ENCODE results near the gene GAB2. TPM values are rescaled to one million over a fixed set of nuclear protein-coding genes. Genes with fewer than 3 reads are reported as not detected.
A peak's percentile ranks its signal among the peaks of the same experiment; 100 is the strongest.

The GAB2 gene
- total RNA-seq, 1 donor from 2014 or later, result 39.9 TPM

DNA sequence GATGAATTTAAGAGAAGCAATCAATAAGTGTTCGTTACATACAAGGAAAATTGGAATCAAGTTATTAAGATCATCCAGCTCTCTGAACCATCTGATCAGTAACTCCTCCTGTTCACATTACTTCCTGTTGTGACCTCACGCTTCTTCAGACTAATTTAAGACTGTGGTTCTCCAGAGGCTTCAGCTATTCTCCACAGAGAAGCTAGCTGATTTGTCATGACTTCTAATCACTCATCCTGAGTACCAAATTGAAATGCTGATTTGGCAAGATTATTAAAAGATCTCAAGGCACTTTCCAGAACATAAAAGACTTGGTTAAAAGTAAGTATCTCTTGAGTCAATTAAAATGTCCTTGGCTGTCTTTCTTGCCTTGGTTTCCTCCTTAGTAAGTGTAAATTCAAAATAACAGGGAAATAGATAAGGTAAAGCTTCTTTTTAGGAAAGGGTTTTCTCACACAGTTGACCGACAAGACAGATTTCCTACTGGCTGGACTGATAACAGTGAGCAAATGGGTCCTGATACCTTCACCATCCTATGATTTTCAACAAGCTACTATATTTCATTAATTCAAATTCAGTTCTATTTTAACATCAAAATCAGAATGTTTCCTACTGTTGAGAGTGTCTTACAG, 38.5 kb downstream of the GAB2 start:
- Mint-ChIP-seq H3K36me3 (peaks cover 15% of the 10 kb centered on the region), H3K27me3 (ENCODE audit: low read depth) (no peaks in the 10 kb centered on the region), H3K4me1 (peaks cover 52% of the 10 kb centered on the region), H3K9me3 (peaks cover 12% of the 10 kb centered on the region), H3K27ac (peak overlapping the region; percentile 89), H3K4me3 (no peak overlapping the region)
- no peak for TF ChIP-seq CTCF (IDR thresholded peaks at IDR 0.05; ENCODE audit: unreplicated experiment)
- DNase-seq (ENCODE audit: low spot score in 2 of 2, unreplicated experiment in 2 of 2), result no peak

- no peak for DNase-seq (ENCODE audit: low spot score in 2 of 2, unreplicated experiment in 2 of 2)
- Mint-ChIP-seq H3K4me1 (peaks cover 52% of the 10 kb centered on the region), H3K4me3 (no peak overlapping the region), H3K9me3 (peaks cover 8% of the 10 kb centered on the region), H3K36me3 (peaks cover 8% of the 10 kb centered on the region), H3K27me3 (ENCODE audit: low read depth) (no peaks in the 10 kb centered on the region), H3K27ac (peak overlapping the region; percentile 89)
- TF ChIP-seq CTCF (IDR thresholded peaks at IDR 0.05; ENCODE audit: unreplicated experiment), result no peak
Observed at GRCh38 chr11:78377625-78378418, 39.8 kb downstream of the GAB2 start.

- H3K4me3 Mint-ChIP-seq, result no peak overlapping the region
- peaks cover 6% of the 10 kb centered on the region for H3K36me3 Mint-ChIP-seq
- H3K27me3 Mint-ChIP-seq (ENCODE audit: low read depth), result no peaks in the 10 kb centered on the region
- H3K9me3 Mint-ChIP-seq, result peaks cover 8% of the 10 kb centered on the region
- TF ChIP-seq CTCF (IDR thresholded peaks at IDR 0.05; ENCODE audit: unreplicated experiment), result no peak
- no peak overlapping the region for H3K27ac Mint-ChIP-seq
- H3K4me1 Mint-ChIP-seq, result peaks cover 51% of the 10 kb centered on the region
- DNase-seq (ENCODE audit: low spot score in 2 of 2, unreplicated experiment in 2 of 2), result no peak
Observed at GRCh38 chr11:78376858-78377257, 40.8 kb downstream of the GAB2 start.

GRCh38 chr11:78374917-78375316, 42.7 kb downstream of the GAB2 start:
- Mint-ChIP-seq H3K4me1 (peaks cover 49% of the 10 kb centered on the region), H3K36me3 (peaks cover 6% of the 10 kb centered on the region), H3K4me3 (no peak overlapping the region), H3K27ac (no peak overlapping the region), H3K9me3 (peaks cover 8% of the 10 kb centered on the region), H3K27me3 (ENCODE audit: low read depth) (no peaks in the 10 kb centered on the region)
- no peak for DNase-seq (ENCODE audit: low spot score in 2 of 2, unreplicated experiment in 2 of 2)
- TF ChIP-seq CTCF (IDR thresholded peaks at IDR 0.05; ENCODE audit: unreplicated experiment), result no peak

GRCh38 chr11:78373689-78374088, 43.9 kb downstream of the GAB2 start:
- Mint-ChIP-seq H3K27me3 (ENCODE audit: low read depth) (no peaks in the 10 kb centered on the region), H3K27ac (no peak overlapping the region), H3K36me3 (peaks cover 6% of the 10 kb centered on the region), H3K9me3 (peaks cover 8% of the 10 kb centered on the region), H3K4me1 (peaks cover 43% of the 10 kb centered on the region), H3K4me3 (no peak overlapping the region)
- DNase-seq (ENCODE audit: low spot score in 2 of 2, unreplicated experiment in 2 of 2), result no peak
- TF ChIP-seq CTCF (IDR thresholded peaks at IDR 0.05; ENCODE audit: unreplicated experiment), result no peak

Measured in mesothelial cell of epicardium (in vitro differentiated cells).